HG03432 (cell line): ENCODE results near the gene HOXB3.

ENCODE experiments used
- ATAC-seq: cut with Tn5 transposase; IDR thresholded peaks from one replicate; pipeline ENCODE4 v1.9.1; 2021; ENCODE audit warnings: mild to moderate bottlenecking, moderate library complexity; ENCODE audit not compliant: unreplicated experiment

Gene HOXB3

DNA sequence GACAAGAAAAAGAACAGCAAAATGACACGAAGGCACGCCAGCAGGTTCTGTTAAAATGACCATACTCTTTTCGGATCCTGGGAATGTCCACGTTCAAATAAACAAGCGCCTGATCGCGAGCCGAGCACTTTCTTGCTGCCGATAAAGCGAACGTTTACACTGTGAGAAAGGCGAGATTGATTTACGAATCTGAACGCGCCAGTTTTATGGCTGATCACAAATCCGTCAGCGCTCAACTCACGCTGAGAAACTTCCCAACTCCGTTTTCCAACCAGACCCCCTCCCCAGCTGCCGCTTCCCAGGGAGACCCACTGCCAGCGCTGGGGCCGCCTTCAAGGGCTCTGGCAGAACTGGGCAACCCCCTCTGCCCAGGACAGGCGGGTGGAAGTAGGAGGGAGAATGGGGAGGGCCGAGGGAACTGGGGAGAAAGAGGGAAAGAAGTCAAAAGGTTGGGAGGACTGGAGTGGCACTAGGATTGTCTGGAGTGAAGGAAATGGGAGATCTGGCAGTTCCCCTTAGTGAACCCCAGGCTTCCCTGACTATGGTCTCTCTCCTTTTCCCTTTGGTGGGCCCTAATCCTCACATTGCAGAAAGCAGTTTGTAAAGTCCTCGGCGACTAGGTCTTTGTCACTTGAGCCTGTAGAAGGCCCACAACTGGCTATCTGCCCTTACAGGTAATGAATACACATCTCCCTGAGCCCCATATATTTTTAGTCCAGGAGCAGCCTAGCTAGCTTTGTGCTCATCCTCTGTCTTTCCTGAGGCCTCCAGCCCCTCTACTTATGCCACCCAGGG is 18.8 kb downstream of the HOXB3 start:
- ATAC-seq, result no peak

GRCh38 chr17:48570325-48571023 is 19.6 kb downstream of the HOXB3 start:
- no peak for ATAC-seq

- ATAC-seq, result no peak
Measured at GRCh38 chr17:48569674-48570324, 20.2 kb downstream of the HOXB3 start.

- no peak for ATAC-seq
Measured at GRCh38 chr17:48569240-48569582, 20.8 kb downstream of the HOXB3 start.

- ATAC-seq, result no peak
Measured at GRCh38 chr17:48568499-48569239, 21.4 kb downstream of the HOXB3 start.

GRCh38 chr17:48567646-48568354 is 22.2 kb downstream of the HOXB3 start:
- no peak for ATAC-seq

DNA sequence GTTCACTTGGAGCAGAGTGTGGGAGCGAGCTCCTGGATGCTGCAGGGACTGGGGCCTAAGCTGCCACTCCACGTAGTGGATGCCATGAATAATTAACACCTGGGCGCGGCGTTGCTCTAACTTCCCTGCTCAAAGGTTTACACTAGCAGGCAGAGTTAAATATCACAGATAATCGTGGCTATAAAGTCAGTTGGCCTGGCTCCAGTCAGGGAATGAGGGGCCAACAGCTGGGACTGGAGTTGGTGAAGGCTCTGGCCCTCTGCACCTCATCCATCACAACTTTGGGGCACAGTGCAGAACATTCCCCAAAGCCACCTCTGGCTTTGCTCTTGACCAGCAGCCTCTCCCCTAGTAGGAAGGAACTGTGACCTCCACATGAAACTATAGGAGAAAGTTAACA is 22.8 kb downstream of the HOXB3 start:
- no peak for ATAC-seq

DNA sequence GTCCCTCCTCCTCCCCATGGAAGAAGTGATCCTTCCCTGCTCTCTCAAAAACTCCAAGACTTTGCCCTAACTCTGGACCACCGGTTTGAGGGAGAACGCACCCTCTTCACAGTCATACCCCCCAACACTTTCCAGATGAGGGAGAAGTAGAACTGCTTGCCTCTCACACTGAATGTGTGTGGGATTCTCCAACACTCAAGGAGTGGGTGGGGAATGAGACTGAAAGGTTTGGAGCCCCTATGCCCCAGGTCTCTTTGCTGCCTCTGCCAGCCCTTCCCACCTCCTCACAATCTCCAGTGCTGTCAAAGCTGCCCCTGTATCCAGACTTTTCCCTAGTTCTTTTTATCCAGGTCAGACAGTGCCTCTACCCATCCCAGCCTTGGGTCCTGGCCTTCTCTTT is 23.3 kb downstream of the HOXB3 start:
- ATAC-seq, result no peak

- ATAC-seq, result no peak
Measured at GRCh38 chr17:48565925-48566710, 23.9 kb downstream of the HOXB3 start.

DNA sequence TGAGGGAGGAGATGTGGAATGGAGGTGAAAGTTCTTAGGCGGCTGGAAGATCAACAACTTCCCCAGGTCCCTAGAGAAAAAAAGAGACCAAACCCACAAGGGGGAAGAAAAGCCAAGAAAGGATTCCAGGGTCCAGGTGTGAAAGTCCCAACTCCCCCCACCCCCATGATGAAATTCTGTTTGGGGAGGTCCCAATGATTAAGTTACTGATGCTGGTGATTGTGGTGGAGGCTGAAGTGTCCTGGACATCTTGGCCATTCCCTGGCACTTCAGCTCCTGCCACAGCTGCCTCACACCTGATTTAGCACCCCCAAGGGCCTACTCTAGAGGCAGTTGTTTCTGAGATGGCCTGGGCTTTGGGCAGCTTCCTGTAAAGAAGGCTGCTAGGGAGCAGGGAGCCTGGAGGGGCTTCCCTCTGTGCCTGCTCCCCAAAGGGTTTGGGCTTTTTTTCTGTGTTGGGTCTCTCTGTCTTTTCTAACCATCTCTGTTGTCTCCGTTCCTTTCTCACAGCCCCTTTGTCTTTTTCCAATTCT is 25.0 kb downstream of the HOXB3 start:
- ATAC-seq, result no peak

DNA sequence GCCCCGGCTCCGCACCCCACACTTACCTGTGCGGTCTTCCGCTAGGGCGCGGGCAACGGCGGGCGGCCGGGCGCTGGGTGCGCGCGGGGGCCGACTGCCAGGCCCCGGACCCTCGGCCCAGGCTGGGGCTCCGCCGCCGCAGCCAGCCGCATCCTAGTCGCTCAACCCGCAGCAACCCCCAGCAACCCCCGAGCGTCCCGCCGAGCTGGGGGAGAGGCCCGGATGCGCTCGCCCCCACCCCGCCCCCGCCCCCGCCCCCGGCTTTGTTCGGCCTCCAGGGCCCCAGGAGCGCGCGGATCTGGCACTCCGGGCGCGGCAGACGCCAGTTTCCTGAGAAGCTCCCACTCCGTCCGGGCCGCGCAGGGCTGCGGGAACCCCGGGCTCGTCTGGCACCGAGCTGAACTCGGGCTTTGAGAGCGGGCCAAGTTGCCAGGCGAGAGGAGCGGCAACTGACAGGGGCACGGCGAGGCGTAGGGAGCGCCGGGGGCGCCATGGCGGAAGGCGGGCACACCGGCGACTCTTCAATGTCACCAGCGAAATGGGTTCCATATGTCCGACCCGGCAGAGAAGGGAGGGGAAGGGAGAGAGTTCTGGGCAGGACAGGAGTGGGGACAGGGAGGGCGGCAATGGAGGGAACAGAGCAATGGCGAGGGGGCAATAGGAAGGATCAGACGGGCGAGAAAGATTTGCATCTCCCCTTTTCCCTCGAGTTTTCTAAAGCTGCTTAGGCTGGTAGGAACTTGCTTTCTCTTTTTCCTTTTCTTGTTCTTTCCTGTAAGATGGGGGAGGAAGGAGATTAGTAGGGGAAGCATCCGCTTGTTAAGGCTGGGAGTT is 25.6 kb downstream of the HOXB3 start:
- no peak for ATAC-seq

DNA sequence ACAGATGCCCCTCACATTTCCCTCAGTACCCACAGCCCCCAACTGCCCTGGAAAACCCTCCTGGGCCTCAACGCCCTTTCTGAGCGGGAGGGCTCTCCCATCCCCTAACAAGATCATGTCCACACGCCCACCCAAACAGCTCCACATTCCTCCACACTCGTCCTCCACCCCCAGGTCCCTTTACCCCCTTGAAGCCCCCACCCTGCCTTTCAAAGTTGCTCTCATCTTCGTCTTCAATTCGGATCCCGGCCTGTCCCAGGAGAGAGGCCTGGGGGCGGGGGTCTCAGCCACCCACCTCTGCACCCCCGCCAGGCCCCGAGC is 26.2 kb downstream of the HOXB3 start:
- no peak for ATAC-seq

DNA sequence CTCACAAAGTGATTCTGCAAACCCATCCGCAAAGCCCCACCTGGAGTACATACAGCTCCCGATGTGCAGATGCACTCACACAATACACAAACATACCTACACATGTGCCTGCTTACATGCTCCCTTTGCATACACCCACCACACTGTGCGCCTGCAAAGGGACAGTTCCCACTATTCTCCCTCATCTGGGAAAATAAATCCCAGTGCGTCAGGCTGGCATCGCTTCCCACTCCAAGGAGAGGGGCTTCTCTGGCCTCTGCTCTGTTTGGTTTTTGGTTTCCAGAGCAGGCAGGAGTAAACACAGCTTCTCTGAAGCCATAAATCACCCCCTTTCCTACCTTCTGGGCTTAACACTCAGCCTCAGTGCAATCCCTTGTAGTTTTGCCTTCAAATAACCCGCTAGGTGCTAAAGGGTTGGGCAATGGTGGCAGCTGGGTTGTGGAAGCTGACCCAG is 26.6 kb downstream of the HOXB3 start:
- ATAC-seq, result no peak

DNA sequence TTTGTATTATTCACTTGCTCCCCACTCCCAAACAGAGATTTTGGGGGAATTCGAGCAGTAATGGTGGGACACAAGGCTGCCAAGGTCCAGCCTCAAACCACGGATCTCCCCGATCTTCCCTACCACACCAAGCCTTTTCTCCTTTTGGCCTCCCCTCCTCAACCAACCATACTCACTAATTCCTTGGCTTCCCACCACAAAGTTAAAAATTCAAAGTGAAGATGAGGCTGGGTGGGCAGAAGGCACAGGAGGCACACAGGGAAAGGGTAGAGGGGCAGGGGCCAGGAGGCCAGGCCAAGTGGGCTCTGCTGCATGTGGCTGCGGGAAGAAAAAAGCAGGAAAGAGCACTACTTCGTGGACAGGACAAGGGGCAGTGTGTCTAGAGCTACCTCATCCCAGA is 27.1 kb downstream of the HOXB3 start:
- no peak for ATAC-seq

DNA sequence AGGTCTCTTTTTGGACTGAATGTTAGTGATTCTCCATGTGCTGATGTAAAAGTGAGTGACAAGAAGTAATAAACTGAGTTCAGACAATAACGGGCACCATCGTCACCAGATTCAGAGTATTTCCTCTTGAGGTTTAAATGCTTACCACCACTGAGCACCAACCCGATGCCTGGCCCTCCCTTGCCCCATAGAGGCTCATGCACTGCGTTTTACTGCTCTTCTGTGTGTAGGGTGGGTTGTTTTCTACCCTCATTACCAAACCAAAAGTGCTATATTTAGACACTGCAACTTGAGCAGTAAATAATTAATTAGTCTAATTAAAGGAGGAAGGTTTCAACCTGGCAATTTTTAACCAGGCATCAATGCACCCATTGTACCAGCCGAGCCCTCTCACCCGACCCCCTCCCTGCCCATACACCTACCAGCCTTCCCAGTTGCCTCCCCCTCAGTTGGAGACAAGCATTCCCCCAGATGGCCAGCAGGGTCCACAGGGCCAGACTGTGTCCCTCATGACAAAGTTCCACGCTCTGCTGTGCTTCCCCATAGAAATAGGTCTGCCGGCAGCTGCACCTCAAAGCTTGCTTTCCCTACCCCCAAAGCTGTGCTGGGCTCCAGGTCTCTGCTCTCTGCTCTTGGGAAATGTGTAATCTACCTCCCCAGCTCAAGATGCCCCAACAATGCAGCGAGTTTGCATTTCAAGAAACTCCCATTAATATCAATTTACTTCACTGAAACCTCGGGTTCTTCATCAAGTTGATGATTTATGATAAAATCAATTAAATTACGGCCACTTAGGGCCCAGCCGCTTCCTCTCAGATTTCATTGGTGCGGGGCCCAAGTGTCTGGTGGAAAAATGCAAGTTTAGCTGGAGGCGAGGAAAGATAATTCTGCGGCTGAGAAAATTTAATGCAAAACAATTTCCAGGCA is 27.9 kb downstream of the HOXB3 start:
- peak; percentile 61 for ATAC-seq

- ATAC-seq, result no peak
Measured at GRCh38 chr17:48559840-48560817, 29.9 kb downstream of the HOXB3 start.
